ENCODE data around the gene NTHL1.

The NTHL1 gene

GRCh38 chr16:1992704-1993317, 54.8 kb downstream of the NTHL1 start:
- no peak for DNase-seq (ENCODE audit: low read depth in 2 of 2)

GRCh38 chr16:1991948-1992703, 55.5 kb downstream of the NTHL1 start:
- DNase-seq (ENCODE audit: low read depth in 2 of 2), result peak; percentile 93 to 97

DNA sequence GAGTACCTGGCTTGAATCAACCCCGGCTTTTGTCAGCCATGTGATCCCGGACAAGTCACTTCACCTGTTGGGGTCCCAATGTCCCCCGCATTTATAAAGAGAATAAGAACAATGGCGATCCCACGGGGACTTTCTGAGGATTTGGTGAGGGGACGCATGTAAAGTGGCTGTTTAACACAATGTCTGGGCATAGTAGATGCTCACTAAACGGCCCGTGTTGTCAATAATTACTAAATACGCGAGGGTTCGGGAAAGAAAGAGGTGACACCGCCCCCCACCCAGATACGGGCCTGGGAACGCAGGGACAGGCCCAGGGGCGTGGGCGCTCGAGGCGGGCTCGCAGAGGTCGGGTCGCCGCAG, 56.1 kb downstream of the NTHL1 start:
- no peak for DNase-seq (ENCODE audit: low read depth in 2 of 2)

GRCh38 chr16:1991135-1991551, 56.5 kb downstream of the NTHL1 start:
- no peak for DNase-seq (ENCODE audit: low read depth in 2 of 2)

GRCh38 chr16:1990351-1991134, 57.1 kb downstream of the NTHL1 start:
- no peak for DNase-seq (ENCODE audit: low read depth in 2 of 2)

DNA sequence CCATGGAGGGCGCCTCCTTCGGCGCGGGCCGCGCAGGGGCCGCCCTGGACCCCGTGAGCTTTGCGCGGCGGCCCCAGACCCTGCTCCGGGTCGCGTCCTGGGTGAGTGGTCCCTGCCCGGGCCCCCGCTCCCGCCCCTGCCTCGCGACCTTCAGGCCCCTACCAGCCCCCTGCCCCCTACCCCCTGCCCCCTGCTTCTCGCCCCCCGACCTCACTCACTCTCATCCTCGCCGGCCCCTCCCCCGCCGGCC, 57.6 kb downstream of the NTHL1 start:
- no peak for DNase-seq (ENCODE audit: low read depth in 2 of 2)

Data from stimulated activated CD4-positive, alpha-beta T cell treated with anti-CD3 and anti-CD28 coated beads, Interleukin-12 subunit alpha, Interleukin-12 subunit beta, amount 100 ng/mL, for 24 hours (primary cell).